Stomach (tissue), 9 donors: ENCODE results near the gene DOC2A. TPM values are rescaled to one million over a fixed set of nuclear protein-coding genes. Genes with fewer than 3 reads are reported as not detected.

Source experiments
- DNase-seq, 2 donors: peaks; one replicate each; pipeline versions ENCODE4 v3.0.0 to v3.0.0-alpha.2; 2013 to 2019
- H3K27ac ChIP-seq, 5 donors: fragments of 200-600 bp in 4 of 5; sonication (generic) in 4 of 5; one replicate each; pipeline ENCODE4 v1.5.1; 2013 to 2019; ENCODE audit warnings: mild to moderate bottlenecking in 1 of 5, moderate library complexity in 1 of 5
- H3K27me3 ChIP-seq, 3 donors: fragments of 200-600 bp; sonication (generic); one replicate each; pipeline ENCODE4 v1.5.1; 2017 to 2019; ENCODE audit warnings: mixed run types in 1 of 3
- H3K36me3 ChIP-seq, 4 donors: fragments of 200-600 bp; sonication (generic); 1 replicate in 3 of 4; 2 replicates in 1 of 4; pipeline ENCODE4 v1.5.1; 2016 to 2019
- H3K4me1 ChIP-seq, 4 donors: fragments of 200-600 bp; sonication (generic); one replicate each; pipeline ENCODE4 v1.5.1; 2016 to 2019
- H3K4me3 ChIP-seq, 4 donors: fragments of 200-600 bp; sonication (generic) in 3 of 4; one replicate each; pipeline ENCODE4 v1.5.1; 2016 to 2019; ENCODE audit warnings: mild to moderate bottlenecking in 1 of 4
- H3K9me3 ChIP-seq, 4 donors: fragments of 200-600 bp; sonication (generic); one replicate each; pipeline ENCODE4 v1.5.1; 2016 to 2019
- CTCF ChIP-seq, 7 experiments: fragments of 450-650 bp in 4 of 7; fragments of 200-600 bp in 3 of 7; sonication (generic) in 3 of 7; IDR thresholded peaks; one replicate each; pipeline ENCODE4 v1.5.1; 2016 to 2019; ENCODE audit warnings: antibody characterized with exemption in 7 of 7, control low read depth in 2 of 7, mild to moderate bottlenecking in 1 of 7
- EP300 ChIP-seq: sonication (generic); formaldehyde crosslinking; IDR thresholded peaks from one replicate; pipeline ENCODE4 v1.6.1; 2017; ENCODE audit warnings: antibody characterized with exemption
- POLR2A ChIP-seq, 4 donors: fragments of 450-650 bp; IDR thresholded peaks; one replicate each; pipeline ENCODE4 v1.6.1; 2016; ENCODE audit warnings: antibody characterized with exemption in 4 of 4, control low read depth in 2 of 4, mild to moderate bottlenecking in 1 of 4, moderate library complexity in 1 of 4
- POLR2AphosphoS5 ChIP-seq, 3 donors: sonication (generic); formaldehyde crosslinking; IDR thresholded peaks; one replicate each; pipeline ENCODE4 v1.6.1; 2016; ENCODE audit warnings: antibody characterized with exemption in 3 of 3
- WGBS, 5 donors: extraction: QIAGEN DNeasy Blood & Tissue Kit in 3 of 5; methylation state at CpG; one replicate each; pipeline versions ENCODE4 v1.1.5 to v1.1.7; 2013 to 2018; 5-methylcytosine and 5-hydroxymethylcytosine counted together
- intact Hi-C: fragments of 100-400 bp; cut with DNase I; formaldehyde crosslinking; loops from one replicate; pipeline ENCODE4 v1.15.1; 2023; ENCODE audit warnings: low total_unique reads
- polyA plus RNA-seq, 3 donors: library from polyadenylated mRNA; stranded (reverse); fragments of 200-250 nt; gene quantifications; one replicate each; pipeline ENCODE4 v1.2.3, GENCODE V29; 2013
- total RNA-seq, 5 donors: library from RNA; depleted of rRNA; stranded (reverse); fragments of >200 nt; gene quantifications; one replicate each; pipeline versions ENCODE4 v1.1.0 to v1.2.3, GENCODE V29; 2014 to 2016
- donor health status: healthy with polysubstance abuse.
- donor health status: Bipolar disorder and iron deficiency.
- donor health status: healthy.

The DOC2A gene
- total and polyA plus RNA-seq, 8 donors, result 0.72 to 20.9 (median 1.8) TPM; not detected in 4

GRCh38 chr16:29990034-29990433, 20.8 kb downstream of the DOC2A start:
- Histone ChIP-seq H3K27me3 (no peaks in the 10 kb centered on the region), H3K9me3 (no peaks in the 10 kb centered on the region), H3K4me3 (no peak overlapping the region), H3K36me3 (peaks cover 74 to 90% (median 88%) of the 10 kb centered on the region in 4 donors), H3K27ac (peak overlapping the region in 1 of 5 donors; percentile 44), H3K4me1 (peaks cover 9 to 25% (median 13%) of the 10 kb centered on the region in 4 donors)
- 46 to 69% (median 65%) methylated on average over 2 of the region's 2 CpGs for WGBS, 5 donors
- TF ChIP-seq CTCF (IDR thresholded peaks at IDR 0.05) (no peak), POLR2AphosphoS5 (IDR thresholded peaks at IDR 0.05) (no peak), POLR2A (IDR thresholded peaks at IDR 0.05) (no peak), EP300 (no peak)
- DNase-seq, result peak in 1 of 2 donors; percentile 59
- intact Hi-C loops, result no loop called here

GRCh38 chr16:29989111-29989858, 21.5 kb downstream of the DOC2A start:
- Histone ChIP-seq H3K27me3 (no peaks in the 10 kb centered on the region), H3K9me3 (no peaks in the 10 kb centered on the region), H3K4me1 (peaks cover 2 to 17% (median 5%) of the 10 kb centered on the region in 4 donors), H3K27ac (peak overlapping the region in 1 of 5 donors; percentile 44), H3K4me3 (no peak overlapping the region), H3K36me3 (peaks cover 82 to 97% (median 96%) of the 10 kb centered on the region in 4 donors)
- peak in 1 of 2 donors; percentile 65 for DNase-seq
- intact Hi-C loops, result no loop called here
- 60 to 70% (median 67%) methylated on average over 21 to 23 of the region's 23 CpGs for WGBS, 5 donors
- TF ChIP-seq EP300, result no peak
- no peak for TF ChIP-seq POLR2A (IDR thresholded peaks at IDR 0.05)
- TF ChIP-seq CTCF (IDR thresholded peaks at IDR 0.05), result no peak
- TF ChIP-seq POLR2AphosphoS5 (IDR thresholded peaks at IDR 0.05), result no peak

GRCh38 chr16:29988346-29989075, 22.3 kb downstream of the DOC2A start:
- Histone ChIP-seq H3K4me1 (peaks cover 0 to 10% (median 0%) of the 10 kb centered on the region in 4 donors), H3K36me3 (peaks cover 86 to 100% (median 99%) of the 10 kb centered on the region in 4 donors), H3K27ac (no peak overlapping the region), H3K9me3 (no peaks in the 10 kb centered on the region), H3K27me3 (no peaks in the 10 kb centered on the region), H3K4me3 (no peak overlapping the region)
- no peak for DNase-seq
- 81 to 87% (median 86%) methylated on average over 16 to 17 of the region's 17 CpGs for WGBS, 5 donors
- intact Hi-C loops, result no loop called here
- TF ChIP-seq POLR2AphosphoS5 (IDR thresholded peaks at IDR 0.05), result no peak
- TF ChIP-seq CTCF (IDR thresholded peaks at IDR 0.05), result no peak
- no peak for TF ChIP-seq EP300
- TF ChIP-seq POLR2A (IDR thresholded peaks at IDR 0.05), result no peak

GRCh38 chr16:29987371-29988085, 23.3 kb downstream of the DOC2A start:
- Histone ChIP-seq H3K27me3 (no peaks in the 10 kb centered on the region), H3K4me3 (no peak overlapping the region), H3K36me3 (peaks cover 86 to 100% (median 99%) of the 10 kb centered on the region in 4 donors), H3K27ac (no peak overlapping the region), H3K9me3 (no peaks in the 10 kb centered on the region), H3K4me1 (peaks cover 0 to 6% (median 0%) of the 10 kb centered on the region in 4 donors)
- WGBS, 5 donors, result 86 to 96% (median 92%) methylated on average over 18 to 35 of the region's 35 CpGs
- intact Hi-C loops, result no loop called here
- TF ChIP-seq POLR2AphosphoS5 (IDR thresholded peaks at IDR 0.05) (no peak), EP300 (no peak), CTCF (IDR thresholded peaks at IDR 0.05) (no peak), POLR2A (IDR thresholded peaks at IDR 0.05) (no peak)
- DNase-seq, result no peak
